CD4-positive, alpha-beta T cell treated with Interleukin-4 for 4 hours (primary cell): ENCODE measurements around the gene LRRC23.
"Not testable (repeated sequence)": the region's sequence is repeated elsewhere in the genome, so short reads cannot be mapped to it uniquely, and the experiment has no call there.

ENCODE experiments used
- DNase-seq: peaks from one replicate; pipeline ENCODE4 v3.0.0-alpha.2; 2020

LRRC23 gene, protein sequence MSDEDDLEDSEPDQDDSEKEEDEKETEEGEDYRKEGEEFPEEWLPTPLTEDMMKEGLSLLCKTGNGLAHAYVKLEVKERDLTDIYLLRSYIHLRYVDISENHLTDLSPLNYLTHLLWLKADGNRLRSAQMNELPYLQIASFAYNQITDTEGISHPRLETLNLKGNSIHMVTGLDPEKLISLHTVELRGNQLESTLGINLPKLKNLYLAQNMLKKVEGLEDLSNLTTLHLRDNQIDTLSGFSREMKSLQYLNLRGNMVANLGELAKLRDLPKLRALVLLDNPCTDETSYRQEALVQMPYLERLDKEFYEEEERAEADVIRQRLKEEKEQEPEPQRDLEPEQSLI

DNA sequence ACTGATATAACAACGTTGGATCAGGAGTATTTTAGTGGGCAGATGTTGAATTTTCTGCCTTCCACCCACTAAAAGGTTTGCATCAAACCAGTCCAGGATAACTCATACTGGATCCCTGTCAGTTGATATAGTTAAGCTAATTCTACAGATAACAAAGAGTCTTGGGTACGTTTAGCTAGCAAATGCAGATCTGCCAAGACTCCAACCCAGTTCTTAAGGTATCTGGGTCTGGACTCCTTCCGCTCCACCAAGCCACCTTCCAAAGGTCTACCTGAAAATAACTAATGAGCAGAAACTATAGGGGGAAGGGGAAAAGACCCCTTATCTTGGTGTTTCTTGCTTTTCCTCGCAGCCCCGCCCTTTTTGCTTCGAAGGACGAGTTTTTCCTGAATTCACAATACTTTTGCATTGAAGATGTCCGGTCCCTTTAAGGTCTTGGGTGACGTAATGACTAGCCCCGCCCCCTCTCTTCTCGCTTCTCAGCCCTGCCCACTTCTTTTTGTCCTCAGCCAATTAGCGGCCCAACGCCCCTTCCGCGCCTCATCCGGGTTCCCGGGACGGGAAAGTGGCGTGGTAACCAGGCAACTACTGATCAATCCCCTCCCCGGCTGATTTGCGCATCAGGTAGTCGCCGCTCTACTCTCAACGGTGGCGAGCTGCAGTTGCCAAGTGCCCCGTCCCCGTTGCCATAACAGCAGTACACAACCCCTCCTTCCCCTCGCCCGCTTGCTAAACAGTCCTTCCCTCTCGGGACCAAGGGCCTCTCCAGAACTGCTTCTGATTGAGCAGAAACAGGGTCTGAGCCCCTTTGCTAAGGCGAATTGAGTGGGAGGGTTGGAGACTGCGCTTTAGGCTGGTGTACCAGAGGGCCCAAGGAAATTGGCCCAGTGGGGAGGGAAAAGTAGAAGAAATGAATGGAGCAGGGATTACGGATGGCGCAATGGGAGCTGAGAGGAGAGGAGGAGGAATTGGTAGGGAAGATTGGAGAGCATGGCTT is at the start of gene LRRC23:
TSS of gene LRRC23 (plus strand) at position 543 of the 997 bp plus-strand sequence. CDS start 812 bp downstream, outside the sequence.
- DNase-seq, result peak; percentile 99

DNA sequence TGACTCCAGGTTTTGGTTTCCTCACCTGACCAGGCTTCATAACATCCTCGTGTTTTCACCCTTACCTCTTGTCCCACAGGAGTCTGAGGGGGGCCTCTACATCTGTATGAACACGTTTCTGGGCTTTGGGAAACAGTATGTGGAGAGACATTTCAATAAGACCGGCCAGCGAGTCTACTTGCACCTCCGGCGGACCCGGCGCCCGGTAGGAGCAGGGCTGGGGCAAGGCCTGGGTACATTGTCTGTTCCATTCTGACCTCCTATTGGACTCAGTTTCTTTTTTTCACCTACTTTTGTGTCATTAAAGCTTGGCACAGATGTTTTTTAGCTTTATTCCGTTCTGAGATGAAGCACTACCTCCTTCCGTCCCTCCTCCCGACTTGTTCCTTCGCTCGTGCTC is 49.3 kb upstream of the LRRC23 start:
- no peak for DNase-seq

DNA sequence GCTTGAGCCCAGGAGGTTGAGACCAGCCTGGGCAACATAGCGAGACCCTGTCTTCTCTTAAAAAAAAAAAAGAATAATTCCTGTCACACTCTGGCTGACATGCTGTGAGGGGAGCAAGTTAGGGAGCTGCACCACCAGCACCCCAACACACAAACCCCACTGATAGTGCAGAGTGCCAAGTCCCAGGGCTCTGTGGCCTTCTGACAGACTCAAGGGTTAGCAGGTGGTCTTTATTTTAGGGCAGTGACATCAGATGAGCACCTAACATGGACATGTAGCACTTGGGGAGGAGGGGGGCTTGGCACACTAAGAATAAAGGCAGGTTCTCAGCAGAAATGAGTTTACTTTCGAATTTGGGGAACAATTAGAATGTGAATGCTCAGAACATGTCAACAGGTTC is 45.8 kb upstream of the LRRC23 start:
- DNase-seq, result no peak

DNA sequence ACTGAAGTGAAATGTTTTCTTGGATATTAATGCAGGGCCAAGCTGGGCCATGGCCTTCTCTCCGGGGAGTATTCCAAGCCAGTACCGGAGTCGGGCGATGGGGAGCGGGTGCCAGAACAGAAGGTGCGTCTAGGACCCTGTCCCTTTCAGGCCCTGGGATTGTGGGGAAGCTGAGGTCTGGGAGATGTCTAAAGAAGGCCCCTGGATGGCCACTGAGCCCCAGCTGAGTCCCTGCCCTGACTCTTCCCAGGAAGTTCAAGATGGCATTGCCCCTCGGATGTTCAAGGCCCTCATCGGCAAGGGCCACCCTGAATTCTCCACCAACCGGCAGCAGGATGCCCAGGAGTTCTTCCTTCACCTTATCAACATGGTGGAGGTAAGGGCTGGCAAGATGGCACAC is 44.5 kb upstream of the LRRC23 start:
- no peak for DNase-seq

DNA sequence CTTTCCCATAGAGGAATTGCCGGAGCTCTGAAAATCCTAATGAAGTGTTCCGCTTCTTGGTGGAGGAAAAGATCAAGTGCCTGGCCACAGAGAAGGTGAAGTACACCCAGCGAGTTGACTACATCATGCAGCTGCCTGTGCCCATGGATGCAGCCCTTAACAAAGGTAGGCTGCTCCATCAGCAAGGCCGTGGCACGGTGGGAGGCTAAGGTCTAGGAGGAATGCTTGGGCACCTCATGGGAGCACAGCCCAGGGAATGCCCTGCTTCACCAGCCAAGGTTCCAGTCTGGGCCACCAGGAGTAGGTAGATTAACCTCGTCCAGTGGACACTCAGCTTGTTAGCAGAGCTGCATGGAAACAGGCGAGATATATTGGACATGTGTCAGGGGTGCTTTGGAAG is 43.7 kb upstream of the LRRC23 start:
- DNase-seq, result no peak

DNA sequence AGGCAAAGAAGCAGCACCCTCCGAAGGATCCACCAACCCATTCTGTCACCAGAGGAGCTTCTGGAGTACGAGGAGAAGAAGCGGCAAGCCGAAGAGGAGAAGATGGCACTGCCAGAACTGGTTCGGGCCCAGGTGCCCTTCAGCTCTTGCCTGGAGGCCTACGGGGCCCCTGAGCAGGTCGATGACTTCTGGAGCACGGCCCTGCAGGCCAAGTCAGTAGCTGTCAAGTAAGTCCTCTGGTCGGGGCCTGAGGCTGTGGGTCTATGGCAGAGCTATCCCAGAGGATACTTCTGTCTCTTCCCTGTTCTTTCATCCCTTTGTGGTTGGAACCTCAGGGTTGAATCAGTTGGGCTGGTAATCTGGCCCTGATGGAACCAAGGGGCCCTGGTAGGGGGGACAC is 43.2 kb upstream of the LRRC23 start:
- DNase-seq, result no peak

DNA sequence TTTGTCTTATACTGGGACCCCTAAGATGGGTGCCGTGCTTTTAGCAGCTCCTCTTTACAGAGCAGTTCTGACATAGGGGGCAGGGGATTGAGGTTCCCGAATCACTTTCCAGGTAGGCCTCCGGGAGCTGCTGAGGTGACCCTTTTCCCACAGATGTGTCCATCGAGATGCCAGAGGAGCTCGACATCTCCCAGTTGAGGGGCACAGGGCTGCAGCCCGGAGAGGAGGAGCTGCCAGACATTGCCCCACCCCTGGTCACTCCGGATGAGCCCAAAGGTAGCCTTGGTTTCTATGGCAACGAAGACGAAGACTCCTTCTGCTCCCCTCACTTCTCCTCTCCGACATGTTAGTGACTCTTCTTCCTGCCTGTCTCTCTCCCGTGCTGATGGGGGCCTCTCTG is 41.6 kb upstream of the LRRC23 start:
- no peak for DNase-seq

DNA sequence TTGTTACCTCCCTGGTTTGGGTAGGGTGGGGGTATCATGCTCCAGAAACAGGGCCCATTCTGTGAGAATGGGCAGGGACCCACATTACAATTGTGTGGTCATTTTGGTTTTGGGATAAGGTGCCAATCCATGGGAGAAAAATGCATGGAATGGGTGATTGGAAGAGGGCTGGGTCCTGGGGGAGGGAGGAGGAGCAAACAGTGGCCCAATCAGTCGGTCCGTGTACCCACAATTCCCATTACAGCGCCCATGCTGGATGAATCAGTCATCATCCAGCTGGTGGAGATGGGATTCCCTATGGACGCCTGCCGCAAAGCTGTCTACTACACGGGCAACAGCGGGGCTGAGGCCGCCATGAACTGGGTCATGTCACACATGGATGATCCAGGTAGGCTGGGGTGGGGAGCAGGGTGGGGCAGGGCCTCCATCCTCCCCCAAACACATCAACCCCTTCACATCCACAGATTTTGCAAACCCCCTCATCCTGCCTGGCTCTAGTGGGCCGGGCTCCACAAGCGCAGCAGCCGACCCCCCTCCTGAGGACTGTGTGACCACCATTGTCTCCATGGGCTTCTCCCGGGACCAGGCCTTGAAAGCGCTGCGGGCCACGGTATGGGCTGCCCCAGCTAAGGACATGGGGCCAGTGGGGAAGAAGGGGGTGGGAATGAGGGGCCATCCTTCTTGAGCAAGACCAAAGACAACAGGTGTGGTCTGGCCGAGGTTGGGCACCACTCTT is 40.9 kb upstream of the LRRC23 start:
- no peak for DNase-seq

DNA sequence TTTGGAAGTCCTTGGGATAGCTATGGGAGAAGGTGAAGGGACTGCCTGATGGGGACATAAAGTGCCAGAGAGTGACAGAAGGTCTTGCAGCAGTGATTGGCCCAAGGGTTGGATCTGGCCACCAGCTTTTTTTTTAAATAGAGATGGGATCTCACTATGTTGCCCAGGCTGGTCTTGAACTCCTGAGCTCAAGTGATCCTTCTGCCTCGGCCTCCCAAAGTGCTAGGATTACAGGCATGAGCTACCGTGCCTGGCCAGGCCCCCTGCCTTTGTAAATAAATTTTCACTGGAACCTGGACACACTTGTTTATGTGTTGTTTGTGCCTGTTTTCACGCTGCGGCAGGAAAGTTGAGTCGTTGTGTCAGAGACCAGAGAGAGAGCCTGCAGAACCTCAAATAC is 39.3 kb upstream of the LRRC23 start:
- DNase-seq, result not testable (repeated sequence)

DNA sequence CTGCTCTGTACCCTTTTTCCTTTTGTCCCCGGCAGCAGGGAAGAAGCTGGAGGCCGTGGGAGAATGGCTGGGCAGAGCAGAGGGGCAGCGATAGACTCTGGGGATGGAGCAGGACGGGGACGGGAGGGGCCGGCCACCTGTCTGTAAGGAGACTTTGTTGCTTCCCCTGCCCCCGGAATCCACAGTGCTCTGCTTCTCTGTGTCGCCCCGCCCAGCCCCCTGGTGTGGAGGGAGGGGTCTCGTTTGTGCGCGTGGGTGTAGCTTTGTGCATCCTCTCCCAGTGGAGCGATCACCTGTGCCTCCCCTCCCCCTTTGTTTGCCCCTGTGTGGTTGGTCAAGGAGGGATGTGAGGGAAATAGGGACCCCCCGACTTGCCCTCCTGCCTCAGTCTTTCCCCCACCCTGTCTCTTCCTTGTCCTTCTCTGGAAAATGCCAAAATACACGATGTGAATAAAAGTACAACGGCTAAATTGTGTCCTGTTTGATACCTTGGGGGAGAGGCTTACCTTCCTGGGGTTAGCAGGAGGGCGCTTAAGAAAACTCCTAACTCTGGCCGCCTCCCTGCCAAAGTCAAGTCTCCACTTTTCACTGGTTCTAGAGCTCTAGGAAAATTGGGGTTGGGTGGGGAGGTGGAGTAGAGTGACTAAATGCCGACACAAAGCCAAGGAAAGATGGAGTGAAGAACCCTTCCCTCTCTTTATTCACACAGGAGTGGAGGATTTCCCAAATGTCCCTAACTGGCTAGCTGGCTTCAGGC is 38.3 kb upstream of the LRRC23 start:
- DNase-seq, result no peak

DNA sequence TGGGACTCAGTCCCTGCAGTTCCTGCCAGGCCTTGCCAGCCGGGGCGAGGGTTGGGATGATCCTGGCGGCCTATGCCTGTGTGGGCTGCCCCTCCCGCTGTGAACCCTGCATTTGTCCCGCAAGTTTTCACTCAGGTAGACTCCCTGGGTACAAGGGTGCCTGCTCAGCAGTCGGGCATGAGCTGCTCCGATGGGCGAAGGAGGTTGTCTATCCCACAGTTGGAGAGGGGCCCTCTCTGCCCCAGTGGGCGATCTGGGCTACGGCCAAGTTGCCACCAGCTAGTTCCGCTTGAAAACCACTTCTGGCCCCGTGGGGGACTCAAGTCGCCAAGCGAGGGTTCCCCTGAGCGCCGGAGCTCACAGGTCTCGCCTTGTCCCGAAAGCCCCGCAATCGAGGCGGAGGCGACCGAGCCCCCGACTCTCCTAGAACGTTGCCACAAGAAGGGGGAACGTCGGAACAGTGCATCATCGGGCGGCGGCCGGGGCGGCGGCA is 37.7 kb upstream of the LRRC23 start:
- no peak for DNase-seq

DNA sequence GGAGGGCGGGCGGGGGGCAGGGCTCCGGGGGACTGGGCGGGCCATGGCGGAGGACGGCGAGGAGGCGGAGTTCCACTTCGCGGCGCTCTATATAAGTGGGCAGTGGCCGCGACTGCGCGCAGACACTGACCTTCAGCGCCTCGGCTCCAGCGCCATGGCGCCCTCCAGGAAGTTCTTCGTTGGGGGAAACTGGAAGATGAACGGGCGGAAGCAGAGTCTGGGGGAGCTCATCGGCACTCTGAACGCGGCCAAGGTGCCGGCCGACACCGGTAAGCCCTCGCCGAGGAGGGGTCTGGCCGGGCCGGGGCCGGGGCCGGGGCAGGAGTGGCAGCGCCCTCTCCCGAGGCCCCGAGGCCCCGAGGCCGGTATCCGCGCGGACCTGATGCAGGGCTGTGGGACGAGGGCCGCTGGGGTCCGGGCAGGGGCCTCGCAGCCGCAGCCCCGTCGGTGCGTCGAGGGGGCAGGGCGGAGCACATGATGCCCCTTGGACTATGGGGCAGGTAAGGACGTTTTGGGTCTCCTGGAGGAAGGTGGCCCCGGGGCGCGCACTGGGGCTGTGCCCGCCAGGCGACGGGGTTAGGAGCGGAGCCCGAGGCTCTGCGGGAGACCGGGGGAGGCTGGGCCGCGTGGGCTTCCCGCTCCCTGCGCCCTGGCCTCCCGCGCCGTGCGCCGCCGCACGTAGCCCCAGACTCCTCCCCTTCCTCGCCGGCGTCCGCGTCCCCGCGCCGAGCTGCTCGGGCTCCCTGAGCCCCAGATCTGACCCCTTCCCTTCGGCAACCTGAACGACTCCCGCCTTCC is 37.0 kb upstream of the LRRC23 start, which contains the start of gene TPI1:
TSS of gene TPI1 (plus strand) at position 119 of the 798 bp plus-strand sequence. CDS start at position 155, 36 bp downstream.
- peak; percentile 79 for DNase-seq

DNA sequence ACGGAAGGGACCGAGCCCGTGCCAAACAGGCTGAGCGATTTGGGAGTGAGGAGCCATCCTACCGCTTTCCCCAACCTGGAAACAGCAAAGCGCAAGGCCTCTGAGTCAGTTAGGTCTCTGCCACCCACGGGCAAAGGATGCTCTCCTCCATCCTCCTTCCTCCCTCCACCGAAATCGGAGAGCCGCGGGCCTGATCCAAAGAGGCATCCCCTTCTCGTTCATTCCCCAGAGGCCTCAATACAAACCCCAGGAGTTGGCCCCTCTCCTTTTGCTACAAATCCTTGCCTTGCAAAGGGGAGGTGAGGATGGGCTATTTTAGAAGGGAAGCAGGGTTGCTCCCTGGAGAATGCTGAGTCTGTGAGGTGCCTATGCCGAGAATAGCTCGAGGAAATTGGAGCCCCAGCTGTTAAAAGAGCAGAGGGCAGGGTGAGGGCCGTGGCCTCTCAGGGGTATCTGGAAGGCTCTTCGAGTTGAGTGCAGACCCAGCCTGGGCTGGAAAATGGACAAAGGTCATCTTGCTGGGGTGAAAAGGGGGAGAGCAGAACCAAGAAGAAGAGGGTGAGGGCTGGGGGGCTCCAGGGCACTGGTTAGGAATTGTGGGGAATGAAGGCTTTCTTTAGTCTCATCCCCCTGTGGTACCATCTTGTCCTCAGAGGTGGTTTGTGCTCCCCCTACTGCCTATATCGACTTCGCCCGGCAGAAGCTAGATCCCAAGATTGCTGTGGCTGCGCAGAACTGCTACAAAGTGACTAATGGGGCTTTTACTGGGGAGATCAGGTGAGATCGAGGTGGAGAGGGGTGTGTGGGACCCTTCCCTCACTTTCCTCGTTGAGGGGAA is 36.2 kb upstream of the LRRC23 start:
- no peak for DNase-seq

DNA sequence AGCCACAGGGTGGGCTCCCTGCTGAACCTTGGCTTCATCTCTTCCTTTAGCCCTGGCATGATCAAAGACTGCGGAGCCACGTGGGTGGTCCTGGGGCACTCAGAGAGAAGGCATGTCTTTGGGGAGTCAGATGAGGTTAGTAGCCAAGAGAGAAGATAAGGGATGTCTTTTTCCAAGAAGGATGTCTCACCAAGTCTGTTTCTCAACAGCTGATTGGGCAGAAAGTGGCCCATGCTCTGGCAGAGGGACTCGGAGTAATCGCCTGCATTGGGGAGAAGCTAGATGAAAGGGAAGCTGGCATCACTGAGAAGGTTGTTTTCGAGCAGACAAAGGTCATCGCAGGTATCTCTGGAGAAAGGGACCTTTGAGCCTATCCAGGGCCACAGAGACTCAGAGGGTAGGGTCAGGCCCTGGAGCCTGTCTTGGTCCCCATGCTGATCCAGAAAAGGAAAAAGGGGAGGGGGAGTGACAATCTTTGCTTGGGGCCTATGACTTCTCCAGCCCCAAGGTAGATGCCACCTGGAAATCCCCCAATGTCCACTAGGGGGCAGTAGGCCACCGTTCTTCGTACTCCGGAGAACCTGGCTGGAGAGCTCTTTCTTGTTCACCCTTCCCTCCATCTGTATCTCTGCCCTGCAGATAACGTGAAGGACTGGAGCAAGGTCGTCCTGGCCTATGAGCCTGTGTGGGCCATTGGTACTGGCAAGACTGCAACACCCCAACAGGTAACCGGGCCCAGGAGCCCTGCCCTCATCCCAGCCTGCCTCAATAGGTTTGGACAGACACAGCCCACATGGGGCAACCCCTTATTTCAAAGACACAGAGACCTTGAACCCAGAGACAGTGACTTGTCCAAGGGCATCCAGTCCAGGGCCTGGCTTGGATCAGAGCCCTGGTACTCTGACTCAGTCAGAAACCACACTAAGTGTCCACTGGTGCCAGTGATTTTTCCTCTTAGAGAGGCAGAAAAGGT is 35.3 kb upstream of the LRRC23 start:
- peak; percentile 83 for DNase-seq

DNA sequence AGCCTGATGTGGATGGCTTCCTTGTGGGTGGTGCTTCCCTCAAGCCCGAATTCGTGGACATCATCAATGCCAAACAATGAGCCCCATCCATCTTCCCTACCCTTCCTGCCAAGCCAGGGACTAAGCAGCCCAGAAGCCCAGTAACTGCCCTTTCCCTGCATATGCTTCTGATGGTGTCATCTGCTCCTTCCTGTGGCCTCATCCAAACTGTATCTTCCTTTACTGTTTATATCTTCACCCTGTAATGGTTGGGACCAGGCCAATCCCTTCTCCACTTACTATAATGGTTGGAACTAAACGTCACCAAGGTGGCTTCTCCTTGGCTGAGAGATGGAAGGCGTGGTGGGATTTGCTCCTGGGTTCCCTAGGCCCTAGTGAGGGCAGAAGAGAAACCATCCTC is 34.3 kb upstream of the LRRC23 start:
- not testable (repeated sequence) for DNase-seq

DNA sequence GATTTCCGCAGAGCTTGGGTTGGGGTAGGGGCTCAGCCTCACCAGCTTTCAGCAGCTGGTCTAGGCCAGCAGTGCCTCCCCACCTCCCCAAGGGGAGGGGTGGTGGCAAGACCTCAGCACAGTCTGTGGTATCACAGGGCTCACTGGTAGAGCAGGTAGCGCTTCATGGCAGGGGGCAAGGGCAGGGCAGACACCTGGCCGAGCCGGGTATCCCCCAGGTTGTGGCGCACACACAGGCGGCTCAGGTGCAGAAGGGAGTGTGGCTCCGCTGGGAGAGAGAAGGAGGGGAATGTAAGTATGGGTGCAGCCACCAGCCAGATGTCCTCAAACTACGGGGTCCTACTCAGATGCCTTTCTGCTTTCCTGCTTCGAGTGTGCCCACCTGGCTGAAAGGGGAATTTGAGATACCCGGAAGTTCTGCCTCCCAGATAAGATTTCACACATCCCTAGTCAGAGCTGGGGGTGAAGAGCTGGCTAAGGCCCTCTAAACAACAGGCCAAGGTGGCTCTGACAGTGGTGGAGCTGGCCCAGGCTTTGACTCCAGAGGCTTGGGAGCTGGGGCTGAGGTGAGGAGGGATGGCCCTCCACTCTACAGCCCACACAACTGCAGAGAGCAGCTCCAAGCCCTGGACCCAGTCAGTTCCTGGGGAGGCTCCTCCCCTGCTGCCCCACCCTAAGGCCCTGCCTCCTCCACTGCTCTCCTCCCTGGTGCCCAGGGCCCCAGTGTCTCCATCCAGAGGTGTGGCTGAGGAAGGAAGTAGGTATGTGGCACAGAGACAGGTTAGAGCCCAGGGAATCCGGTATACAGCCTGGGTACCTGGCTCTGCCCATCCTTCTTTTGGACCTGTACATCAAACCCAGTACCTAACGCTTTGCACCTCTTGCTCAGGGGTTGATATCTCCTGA is 33.3 kb upstream of the LRRC23 start:
- DNase-seq, result peak; percentile 23
